SIG-M5 treated with dmso at 0.1 percent for 504 hours (cell line): Measurements from ENCODE around the gene SH3D21.

Experiments used
- DNase-seq: peaks from one replicate; lab custom pipeline; 2025; ENCODE audit not compliant: unreplicated experiment; lab: John Stamatoyannopoulos, UW

The SH3D21 gene

DNA sequence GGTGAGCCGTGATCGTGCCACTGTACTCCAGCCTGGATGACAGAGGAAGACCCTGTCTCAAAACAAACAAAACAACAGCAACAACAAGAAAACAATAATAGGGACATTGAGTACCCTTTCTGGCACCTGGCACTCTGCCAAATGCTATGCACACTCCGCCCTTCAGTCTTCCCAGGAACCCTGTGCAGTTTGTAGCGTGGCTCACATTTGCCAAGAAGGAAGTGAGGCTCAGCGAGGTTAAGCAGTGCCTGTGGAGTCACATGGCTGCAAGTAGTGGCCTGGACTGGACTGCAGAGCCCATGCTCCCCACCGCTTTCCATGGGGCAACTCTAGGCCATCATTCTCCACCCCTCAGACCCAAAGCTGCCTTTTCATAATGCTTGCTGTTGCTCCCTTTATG is 22.5 kb downstream of the SH3D21 start:
- no peak for DNase-seq

DNA sequence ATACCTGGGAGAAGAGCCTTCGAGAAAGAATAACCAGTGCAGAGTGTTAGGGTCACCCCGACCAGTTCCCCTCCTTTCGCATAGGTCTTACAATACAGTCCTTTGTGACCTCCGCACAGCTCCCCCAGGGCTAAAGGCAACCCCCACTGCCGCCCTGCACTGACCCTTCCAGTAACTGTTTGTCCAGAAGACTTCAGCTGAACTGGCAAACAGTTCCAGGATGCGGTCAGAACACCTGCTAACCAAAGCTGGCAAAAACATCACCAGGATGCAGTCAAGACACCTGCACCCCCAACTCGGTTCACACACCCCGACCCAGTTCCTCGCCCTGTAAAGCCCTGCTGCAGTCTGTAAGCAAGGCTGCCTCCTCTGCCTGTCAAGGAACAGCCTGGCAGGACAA is 23.6 kb downstream of the SH3D21 start:
- no peak for DNase-seq

DNA sequence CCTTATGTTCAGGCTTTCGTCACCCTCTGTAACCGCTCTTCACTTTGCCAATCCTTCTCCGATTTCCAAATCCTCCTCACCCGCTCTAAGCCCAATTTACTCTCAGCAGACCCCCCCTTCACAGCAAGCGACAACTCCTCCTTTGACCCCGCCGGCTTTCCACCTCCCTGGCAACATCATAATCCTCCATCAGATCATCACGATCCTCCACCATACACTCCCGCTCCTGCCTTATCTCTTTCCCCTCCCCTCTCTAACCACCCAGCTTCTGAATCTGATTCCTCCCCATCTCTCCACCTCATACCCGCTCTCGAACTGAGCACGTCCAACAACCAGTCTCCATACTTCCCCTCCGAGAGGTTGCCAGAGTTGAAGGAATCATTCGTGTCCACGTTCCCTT is 24.8 kb downstream of the SH3D21 start:
- no peak for DNase-seq

DNA sequence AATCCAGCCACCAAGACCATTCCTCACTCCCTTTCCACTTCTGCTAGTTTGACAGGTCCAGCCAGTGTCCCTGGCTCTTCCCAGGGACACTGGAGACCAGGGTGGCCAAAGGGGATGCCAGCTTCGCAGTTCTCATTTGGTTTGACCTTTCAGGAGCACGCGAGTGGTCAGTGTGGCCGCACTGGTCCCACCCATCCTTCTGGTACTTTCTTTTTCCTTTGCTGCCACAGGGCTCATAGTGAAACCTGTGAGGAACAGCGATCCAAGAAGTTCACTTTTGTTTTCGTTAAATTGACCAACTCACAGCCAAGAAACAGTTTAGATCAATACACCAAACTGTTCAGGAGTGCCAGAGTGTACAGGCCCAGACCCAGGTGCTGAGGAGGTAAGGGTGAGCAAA is 31.7 kb downstream of the SH3D21 start:
- no peak for DNase-seq

DNA sequence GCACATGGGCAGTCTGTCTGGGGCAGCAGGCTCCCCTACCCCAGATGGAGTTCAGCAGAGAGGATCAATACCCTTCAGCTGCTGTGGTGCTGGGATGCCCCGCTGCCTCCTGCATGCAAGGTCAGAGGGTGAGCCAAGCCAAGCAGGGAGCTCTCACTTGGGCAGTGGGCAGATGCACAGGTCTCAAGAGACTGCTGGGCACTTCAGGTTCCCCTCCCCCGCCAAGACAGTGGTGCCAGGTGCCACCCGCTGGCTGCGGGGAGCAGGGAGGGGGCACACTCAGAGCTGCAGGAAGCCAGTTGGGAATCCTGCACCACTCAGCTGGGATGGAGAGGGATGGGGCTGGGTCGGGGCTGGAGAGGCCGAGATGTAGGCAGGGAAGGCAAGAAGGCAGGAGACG is 33.0 kb downstream of the SH3D21 start:
- no peak for DNase-seq

DNA sequence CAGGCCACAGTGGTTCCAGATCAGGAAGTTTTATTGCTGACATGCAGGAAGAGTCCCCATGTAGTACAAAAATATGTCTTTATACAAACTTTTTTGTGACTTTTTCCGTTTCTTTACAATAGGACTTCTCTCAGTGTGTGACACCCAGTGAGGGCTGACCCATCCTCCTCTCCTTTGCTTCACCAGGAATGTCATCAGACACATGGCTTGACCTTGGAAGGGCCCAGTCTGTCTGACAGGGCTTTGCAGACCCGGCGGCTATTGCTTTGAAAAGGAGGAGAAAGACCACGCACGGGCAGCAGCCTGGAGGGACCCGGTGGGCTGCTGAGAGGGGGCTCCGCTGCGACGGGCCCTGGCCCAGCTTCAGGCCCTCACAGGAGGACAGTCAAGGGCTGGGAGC is 33.4 kb downstream of the SH3D21 start:
- no peak for DNase-seq

DNA sequence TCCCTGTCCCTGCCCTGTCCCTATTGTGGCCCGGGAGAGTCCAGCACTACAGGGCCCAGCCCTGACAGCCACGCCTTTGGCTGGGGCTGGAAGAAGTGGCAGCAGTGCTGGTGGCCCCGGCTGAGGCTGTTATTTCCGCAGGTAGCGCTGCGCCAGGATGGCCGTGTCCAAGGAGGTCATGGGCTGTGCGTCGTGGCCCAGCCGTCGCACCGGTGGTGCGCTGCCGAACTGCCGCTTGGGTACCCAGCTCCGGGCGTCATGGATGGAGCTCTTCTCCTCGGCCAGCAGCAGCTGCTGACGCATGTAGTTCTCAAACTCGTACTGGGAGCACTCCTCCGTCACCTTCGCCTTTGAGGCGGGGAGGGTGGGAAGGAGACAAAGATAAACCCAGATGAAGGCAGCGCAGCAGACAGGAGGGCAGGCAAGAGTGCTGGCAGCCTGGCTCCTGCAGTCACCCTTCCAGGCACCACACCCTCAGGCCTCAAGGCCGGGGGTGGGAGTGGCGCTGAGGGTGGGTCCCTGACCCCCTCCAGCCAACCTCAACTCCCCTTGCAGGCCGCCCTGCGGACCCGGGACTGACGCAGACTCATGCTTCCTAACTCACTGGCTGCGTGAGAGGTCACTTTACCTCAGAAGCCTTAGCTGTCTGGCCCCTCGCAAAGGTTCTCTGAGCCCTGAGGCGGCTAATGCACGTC is 35.6 kb downstream of the SH3D21 start:
- no peak for DNase-seq

DNA sequence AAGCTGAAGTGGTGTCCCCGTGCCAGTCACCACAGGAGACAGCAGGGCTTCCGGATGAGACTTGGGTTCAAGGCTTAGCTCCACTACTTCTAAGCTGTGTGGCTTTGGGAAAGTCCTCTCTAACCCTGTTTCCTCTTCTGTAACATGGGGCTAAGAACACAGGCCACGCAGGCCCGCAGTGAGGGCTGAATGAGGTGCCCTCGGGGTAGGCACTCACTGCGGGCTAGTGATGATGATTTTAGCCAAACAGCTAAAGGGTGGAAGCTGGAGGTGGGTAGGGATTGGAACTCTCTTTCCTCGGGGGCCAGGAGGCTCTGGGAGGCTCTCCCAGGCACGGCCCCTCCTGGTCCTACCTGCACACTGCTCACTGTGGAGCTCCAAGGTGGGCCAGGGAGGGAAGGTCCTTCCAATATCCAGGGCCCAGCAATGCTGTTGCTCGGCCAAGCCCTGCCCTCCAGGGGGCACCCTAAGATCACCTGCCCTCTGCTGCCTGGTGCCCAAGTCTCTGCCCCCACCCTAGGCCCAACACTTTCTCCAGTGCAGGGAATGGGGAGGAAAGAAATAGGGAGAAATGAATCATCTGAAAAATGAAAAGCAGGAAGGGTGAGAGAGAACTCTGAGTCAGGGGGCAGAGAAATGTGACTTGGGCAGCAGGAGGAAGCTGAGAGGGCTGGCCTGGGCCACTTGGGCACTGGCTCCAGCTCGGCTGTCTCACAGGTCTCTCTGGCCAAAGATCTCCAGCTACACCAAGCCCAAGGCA is 36.4 kb downstream of the SH3D21 start:
- no peak for DNase-seq

DNA sequence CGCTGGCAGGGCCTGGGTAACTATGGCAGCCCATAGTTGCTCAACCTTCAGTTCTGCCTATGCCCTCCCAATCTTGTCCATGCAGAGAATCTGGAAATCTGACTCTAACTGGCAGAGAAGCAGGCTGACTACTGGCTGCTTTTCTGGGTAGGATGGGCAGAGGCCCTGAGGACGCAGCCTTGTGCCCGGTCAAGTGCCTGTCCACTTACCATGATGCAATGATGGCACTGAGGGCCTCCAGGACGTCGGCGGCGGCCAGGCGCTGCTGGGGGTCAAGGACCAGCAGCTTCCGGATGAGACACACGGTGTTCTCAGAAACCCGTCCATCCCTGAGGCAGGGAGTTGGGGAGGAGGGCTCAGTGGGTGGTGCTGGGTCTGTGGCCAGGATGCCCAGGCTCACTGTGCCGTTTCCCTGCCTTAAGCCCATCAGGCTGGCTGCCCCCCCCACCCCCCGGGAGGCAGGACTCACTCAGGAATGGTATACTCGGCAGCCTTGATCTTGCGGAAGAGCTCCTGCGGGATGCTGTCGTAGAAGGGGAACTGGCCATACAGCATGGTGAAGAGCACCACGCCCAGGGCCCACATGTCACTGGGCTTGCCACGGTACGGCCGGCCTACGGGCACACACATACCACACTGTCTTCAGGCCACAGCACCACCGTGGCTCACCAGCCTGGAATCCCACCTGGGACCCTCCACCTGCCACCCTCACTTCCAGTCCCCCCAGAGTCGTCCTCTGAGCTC is 37.7 kb downstream of the SH3D21 start:
- no peak for DNase-seq

DNA sequence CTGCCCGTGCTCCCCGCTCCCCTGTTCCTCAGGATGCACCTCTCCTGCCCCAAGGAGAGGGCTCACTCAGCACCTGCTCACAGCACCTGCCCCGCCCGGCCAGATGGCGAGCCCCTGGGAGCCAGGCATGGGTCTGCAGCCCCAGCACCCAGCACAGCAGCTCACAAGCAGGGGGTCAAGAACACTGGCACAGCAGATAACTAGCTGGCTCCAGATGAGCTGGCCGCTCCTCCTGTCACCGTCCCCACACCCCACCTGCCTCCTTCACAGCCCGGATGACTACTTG is 38.2 kb downstream of the SH3D21 start:
- no peak for DNase-seq

DNA sequence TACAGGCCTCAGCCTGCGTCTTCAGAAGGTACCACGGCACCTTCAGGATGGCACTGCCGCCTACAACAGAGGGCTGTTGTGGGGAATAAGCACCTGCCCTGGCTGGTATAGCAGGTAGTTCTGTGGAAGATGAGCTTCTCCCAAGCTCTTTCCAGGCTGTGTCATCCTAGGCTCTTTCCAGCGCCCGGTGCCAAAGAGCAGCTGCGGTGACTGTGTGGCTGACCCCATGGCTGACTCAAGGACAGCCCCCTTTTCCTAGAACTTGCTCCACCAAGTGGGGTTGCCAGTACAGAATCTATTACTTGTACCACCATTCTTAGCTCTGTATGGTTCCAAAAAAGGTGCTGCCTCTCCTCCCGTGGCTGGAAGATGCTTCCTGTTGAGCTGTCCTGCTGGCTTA is 39.2 kb downstream of the SH3D21 start:
- no peak for DNase-seq

DNA sequence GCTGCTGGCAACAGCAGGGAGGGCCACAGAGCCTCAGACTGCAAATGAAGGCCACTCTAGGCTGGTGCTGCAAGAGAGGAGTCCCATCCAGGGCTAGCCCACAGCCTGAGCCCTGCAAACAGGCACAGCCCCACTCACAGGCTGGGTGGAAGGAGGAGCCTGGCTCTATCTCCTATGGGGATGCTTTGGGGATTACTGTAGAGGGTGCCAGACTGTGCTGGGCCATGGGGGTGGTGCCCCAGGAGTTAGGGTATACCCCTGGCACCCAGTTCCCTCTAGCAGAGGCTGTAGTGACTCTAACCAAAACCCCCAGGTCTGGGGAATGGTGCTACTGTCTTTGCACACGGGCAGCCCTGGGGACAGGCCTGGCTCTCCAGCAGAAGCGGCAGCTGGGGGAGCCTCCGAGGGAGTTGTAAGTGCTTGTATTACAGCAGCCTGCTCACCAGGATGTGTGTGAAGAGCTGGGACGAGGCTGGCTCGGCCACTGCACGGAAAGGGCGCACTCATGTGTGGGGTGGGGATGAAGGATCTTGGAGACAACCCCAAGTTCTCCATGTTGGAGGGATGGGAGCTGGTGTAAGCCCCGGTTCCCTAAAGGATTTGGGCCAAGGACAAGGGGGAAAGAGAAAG is 40.7 kb downstream of the SH3D21 start:
- DNase-seq: no peak

DNA sequence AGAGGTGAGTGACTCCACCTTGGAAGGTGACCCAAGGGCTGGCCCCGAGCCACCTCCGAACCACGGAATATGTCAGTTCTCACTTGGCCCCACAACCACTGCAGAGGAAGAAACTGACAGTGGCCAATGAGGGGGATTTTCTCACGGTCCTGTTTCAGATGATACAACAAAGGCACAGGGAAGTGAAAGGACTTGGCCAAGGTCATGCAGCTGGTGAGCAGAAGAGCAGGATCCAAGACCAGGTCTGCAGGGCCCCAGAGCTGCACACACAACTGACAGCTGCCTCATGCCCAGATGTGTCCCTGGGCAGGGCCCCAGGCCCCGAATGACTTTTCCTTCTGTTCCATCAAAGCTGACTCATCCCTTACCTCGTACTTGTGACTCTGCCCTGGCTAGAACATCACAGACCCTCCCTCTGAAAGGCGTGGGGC is 43.1 kb downstream of the SH3D21 start:
- peak; percentile 60 for DNase-seq

DNA sequence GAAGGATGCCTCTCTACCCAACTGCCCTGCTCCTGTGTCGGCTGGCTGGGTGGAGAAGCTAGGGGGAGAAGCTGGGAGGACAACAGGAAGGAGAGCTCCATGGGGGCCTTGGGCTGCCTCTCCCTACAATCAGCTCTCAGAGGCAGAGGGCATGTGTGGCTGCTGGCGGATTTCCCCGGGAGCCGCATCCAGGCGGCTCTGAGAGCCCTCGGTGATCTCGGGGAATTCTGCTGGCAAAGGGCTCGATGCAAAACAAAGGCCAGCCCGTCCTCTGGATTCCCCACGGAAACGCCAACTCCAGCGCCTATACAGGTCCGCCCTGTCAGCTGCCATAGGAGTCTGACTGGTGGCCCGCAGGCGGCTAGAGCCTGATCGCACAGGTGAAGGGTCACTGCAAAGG is 43.7 kb downstream of the SH3D21 start:
- no peak for DNase-seq

DNA sequence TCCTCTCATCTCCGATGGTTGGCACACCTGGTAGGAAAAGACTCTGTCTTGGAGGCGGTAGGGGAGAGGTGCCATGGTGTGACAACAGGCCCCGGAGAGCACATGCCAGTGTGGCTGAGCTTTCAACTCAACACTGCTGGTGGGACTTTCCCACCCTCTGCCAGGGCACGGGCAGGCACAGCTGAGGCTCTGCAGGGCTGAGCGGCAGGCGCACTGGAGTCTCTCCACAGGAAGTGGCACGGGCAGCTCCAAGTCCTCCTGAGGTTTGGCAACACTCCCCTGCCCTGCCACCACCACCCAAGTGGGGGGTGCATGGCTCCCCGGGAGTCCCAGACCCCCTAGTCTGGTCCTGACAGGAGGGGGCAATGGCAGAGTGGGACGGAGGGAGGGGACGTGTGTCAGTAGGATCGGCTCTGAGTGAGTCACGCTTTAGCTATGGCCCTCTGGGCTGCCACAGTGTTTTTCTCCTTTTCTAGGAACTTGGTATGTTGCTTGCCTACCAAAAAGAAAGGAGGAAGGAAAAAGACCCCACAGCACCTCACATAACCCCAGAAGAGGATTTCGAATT is 44.6 kb downstream of the SH3D21 start:
- no peak for DNase-seq

DNA sequence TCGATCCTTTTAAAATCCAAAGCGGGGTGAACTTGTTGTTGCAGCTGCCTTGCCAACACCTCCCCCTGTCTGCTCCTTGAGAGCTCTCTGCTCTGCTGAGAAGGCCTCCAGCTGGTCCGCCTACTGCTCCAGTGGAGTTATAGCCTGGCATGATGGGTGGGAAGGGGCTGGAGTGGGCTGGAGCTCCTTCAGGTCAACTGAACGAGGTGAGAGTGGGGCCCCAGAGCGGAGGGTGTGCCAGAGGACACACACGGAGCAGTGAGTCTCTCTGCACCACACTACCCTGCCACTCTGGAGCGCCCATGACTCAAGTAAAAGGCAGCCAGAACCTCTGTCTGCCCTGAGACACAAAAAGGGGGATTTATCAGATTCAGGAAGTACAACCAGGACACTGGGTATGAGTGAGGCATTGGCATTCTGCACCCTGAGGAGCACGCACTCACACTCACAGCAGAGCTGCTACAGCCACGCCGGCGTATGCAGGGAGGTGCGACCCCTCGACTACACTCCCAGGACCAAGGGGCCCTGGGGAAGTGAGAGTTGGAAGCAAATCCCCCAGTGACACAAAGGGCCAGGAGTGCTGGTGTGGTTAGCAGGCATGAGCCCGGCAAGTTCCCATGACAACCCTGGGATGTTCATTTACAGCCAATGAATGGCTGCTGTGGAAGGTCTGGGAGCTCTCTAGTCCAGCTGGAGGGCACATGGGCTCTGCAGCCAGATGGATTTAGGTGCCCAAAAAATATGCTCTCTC is 45.2 kb downstream of the SH3D21 start:
- DNase-seq: no peak

DNA sequence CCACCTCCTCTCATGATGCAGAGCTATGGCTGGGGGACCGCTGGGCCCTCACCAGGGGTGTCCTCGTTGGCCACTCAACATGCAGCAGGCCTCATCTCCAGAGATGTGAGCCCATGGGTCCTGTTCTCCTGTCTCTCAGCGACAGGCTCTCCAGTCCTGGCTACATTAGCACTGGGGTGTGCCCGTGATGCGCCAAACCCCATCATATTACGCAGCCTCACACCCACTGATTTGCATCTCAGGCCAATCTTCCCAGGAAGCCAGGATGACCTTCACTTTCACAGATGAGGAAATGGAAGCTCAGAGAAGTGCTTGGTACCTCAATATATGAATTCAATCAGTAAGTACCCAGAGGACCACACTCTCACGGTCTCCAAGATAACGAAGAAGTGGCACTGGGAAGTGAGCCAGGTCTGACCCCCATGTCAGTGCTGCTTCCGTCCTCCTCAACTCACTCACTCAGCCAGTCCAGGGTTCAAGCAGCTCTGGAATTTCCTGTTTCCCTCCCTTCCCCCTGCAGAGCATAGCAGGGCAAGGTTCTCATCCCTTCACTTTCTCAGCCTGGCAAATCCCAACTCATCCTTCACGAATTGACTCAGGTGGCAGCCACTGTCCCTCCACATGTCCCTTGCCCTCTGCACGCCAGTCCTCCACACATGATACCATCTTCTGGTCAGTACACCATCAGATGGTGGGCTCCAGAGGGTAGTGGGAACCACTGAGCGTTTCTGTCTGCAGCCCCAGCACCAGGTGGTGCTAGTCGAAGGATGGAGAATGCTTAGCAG is 46.1 kb downstream of the SH3D21 start:
- DNase-seq: no peak

DNA sequence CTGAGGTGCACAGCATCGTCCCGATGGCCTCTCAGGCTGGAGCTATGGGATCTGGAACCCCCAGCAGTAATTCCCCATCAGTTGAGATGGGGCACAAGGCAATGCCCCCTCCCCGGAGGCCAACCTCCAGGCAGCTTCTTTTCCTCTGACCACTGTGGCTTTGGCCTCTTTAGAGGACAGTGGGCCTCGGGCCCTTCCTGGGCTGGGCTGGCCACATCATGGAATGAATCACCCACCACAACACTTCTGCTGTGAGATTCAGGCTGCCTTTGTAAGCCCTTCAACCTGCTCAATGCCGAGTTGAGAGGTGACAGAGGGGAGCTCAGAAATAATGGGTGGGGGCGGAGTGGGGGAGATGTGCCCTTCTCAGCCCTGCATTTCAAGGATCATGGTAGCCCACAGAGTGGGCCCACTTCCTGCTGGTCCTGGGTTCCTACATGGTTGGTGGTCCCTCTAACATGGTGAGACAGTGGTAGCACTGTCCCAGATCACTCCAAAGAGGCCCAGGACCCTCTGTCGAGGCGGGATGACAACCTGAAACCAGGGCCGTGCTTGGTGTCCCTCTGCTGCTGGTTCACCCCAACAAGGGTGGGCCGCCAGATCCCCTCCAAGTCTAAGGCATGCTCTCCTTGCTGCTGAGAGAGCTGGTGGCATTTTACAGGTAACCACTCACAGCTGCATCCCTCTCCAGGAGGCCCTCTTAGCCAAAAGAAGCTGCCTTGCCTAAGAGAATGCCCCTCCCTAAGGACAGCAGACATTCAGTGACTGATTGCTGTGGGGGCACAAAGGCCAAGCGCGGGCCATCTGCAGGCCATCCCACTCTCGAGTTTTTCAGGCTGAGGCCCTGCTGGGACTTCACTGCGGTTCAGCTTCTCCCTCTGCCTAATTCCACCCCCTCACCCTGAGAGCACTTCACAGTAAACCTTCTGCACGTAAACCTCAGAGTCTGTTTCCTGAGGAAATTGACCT is 47.0 kb downstream of the SH3D21 start:
- DNase-seq: no peak

DNA sequence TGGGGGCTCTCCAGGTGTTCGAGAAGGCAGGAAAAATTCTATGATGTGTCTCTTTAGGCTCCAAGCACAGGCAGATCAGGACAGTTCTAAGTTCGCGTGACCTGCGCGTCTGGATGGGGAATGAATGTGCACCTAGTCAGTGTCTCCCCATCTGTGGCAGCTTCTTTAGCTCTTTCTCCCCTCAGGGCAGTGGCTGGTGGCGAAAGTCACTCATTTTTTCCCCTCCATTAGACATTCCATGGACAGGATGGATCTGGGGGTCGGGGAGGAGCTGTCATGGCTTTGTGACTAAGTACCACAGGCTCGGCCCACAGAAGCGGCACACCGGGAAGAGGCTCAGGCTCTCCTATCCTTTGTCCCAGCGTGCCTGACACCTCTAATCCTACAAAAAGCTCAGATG is 48.3 kb downstream of the SH3D21 start:
- DNase-seq: no peak
